BE2C (cell line): ENCODE results near the gene EPHA8.
A peak's percentile ranks its signal among the peaks of the same experiment; 100 is the strongest.

ENCODE experiments used
- DNase-seq: peaks from one replicate; pipeline ENCODE4 v3.0.0-alpha.2; 2020
- H3K27me3 ChIP-seq: fragments of 250-450 bp; sonication (Bioruptor Pico); 2 replicates; pipeline ENCODE4 v1.5.1; 2020; ENCODE audit warnings: mild to moderate bottlenecking
- H3K36me3 ChIP-seq: fragments of 250-450 bp; sonication (Bioruptor Pico); 2 replicates; pipeline ENCODE4 v1.5.1; 2020; ENCODE audit warnings: mild to moderate bottlenecking
- H3K4me1 ChIP-seq: fragments of 250-450 bp; sonication (Bioruptor Pico); 2 replicates; pipeline ENCODE4 v1.5.1; 2020
- H3K4me3 ChIP-seq: 2 replicates; pipeline ENCODE4 v1.5.1; 2011; ENCODE audit warnings: low read depth, low read length
- H3K9me3 ChIP-seq: fragments of 250-450 bp; sonication (Bioruptor Pico); 2 replicates; pipeline ENCODE4 v1.5.1; 2020
- TF ChIP-seq, protein P1 (sequence below): IDR thresholded peaks from 2 replicates; pipeline ENCODE4 v1.5.1; 2012; ENCODE audit warnings: mild to moderate bottlenecking, low read depth, low read length

Gene EPHA8

DNA sequence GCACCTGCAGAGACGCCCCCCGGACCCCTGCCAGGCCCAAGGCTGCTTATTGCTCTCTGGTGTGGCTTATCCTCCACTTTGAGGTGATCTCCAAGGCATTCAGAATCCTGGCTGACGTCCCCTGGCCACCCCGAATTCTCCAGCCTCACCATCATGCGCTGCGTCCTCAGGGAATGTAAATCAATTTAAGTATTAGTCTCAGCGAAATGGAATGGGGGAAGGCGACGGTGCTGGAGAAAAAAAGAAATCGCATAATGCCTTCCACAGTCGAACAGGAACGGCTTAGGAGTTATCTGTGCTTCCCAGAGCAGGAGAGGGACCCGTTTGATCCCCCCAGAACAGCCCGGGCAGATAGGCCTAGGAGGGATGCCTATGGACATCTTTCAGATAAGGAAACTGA, 2.9 kb downstream of the EPHA8 start:
- H3K4me1 ChIP-seq: peaks cover 3% of the 10 kb centered on the region
- no peaks in the 10 kb centered on the region for H3K9me3 ChIP-seq
- no peak for DNase-seq
- no peaks in the 10 kb centered on the region for H3K27me3 ChIP-seq
- no peaks in the 10 kb centered on the region for H3K36me3 ChIP-seq
- TF ChIP-seq, protein P1, sequence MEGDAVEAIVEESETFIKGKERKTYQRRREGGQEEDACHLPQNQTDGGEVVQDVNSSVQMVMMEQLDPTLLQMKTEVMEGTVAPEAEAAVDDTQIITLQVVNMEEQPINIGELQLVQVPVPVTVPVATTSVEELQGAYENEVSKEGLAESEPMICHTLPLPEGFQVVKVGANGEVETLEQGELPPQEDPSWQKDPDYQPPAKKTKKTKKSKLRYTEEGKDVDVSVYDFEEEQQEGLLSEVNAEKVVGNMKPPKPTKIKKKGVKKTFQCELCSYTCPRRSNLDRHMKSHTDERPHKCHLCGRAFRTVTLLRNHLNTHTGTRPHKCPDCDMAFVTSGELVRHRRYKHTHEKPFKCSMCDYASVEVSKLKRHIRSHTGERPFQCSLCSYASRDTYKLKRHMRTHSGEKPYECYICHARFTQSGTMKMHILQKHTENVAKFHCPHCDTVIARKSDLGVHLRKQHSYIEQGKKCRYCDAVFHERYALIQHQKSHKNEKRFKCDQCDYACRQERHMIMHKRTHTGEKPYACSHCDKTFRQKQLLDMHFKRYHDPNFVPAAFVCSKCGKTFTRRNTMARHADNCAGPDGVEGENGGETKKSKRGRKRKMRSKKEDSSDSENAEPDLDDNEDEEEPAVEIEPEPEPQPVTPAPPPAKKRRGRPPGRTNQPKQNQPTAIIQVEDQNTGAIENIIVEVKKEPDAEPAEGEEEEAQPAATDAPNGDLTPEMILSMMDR: no peak
- no peak overlapping the region for H3K4me3 ChIP-seq

DNA sequence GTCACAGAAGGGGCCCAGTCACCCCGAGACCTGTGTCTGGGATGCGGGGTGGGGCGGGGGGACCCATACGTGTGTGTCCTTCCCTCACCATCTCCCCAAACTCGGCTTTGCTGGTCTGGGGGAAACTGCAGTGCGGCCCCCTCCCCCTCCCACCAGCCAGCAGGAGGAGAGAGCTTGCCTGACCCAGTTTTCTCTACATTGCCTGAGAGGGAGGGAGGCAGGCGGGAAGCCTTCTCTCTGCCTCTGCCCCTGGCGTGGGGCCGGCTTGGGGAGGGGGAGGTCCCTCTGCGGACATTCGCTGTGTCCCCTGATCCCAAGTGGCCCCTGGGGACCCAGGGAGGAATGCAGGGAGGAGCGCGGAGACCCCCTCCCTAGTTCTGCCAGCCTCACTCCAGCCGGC, 3.9 kb downstream of the EPHA8 start:
- H3K4me1 ChIP-seq: peaks cover 5% of the 10 kb centered on the region
- H3K4me3 ChIP-seq: no peak overlapping the region
- H3K9me3 ChIP-seq: no peaks in the 10 kb centered on the region
- H3K36me3 ChIP-seq: no peaks in the 10 kb centered on the region
- TF ChIP-seq, protein P1: no peak
- DNase-seq: no peak
- H3K27me3 ChIP-seq: no peaks in the 10 kb centered on the region

DNA sequence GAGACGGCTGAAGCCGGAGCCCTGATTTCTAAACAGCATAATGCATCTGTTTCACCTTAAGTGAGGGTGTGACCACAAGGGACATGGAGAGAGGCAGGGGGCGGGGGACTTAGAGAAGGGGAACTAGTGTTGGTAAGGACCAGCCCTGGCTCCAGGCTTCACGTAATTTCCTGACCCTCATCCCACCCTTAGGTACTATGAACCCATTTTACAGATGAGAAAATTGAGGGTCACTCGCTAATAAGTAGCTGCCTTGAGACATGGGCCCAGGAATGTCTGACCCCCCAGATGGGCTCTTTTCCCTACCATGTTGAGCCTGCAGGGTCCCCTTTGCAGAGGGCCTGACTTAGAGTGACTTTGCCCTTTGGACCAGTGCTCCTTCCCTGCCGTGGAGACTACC, 4.7 kb downstream of the EPHA8 start:
- H3K27me3 ChIP-seq: no peaks in the 10 kb centered on the region
- DNase-seq: no peak
- no peaks in the 10 kb centered on the region for H3K9me3 ChIP-seq
- TF ChIP-seq, protein P1: no peak
- H3K4me3 ChIP-seq: no peak overlapping the region
- H3K36me3 ChIP-seq: no peaks in the 10 kb centered on the region
- peaks cover 10% of the 10 kb centered on the region for H3K4me1 ChIP-seq

DNA sequence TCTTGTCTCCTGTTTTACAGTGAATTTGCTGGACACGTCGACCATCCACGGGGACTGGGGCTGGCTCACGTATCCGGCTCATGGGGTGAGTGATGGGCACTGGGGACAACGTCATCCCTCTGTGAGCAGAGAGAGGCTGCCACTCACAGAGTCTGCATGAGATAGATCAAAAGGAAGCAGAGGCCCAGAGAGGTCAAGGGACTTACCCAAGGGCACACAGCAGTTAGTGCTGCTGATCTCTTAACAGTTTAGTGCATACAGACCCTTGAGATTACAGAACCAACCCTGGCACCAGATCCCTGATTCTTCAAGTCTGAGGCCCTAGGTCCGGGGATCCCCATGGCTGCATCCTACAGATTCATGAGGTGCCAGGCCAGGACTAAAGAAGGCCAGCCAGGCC, 6.0 kb downstream of the EPHA8 start:
- Histone ChIP-seq H3K36me3 (no peaks in the 10 kb centered on the region), H3K4me3 (no peak overlapping the region), H3K9me3 (no peaks in the 10 kb centered on the region), H3K4me1 (peaks cover 12% of the 10 kb centered on the region), H3K27me3 (no peaks in the 10 kb centered on the region)
- DNase-seq: no peak
- TF ChIP-seq, protein P1: no peak

DNA sequence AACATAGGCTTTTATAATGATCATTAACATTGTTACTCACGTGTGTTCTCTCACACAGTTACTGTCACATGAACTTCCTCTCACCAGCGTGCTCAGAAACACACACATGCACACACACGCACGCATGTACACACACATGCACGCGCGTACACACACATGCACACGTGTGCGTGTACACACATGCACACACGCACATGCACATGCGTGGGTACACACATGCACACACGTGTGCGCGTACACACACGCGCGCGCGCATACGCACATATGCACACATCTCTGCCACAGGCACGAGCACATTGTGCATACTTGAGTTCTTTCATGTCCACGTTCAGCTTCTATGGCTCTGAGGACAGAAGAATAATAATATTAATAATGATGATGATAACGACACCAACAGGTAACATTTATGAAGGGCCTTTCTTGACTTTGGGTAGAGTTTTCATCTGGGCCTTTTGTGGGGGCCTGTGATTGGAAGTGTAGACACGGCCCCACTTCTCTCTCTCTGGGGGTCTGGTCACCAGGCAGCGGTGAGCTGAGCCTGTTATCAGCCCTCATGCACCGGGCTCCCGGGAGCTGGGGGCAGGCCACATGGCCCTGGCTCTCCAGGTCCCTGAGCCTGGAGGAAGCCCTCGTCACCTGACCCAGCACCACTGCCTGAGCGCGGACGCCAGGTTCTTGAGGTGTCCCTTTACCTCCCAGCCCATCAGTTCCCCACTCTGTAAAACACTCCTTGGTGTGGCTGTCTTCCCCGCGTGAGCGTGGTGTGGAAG, 7.0 kb downstream of the EPHA8 start:
- no peaks in the 10 kb centered on the region for H3K36me3 ChIP-seq
- H3K4me3 ChIP-seq: no peak overlapping the region
- peak; percentile 59 for DNase-seq
- no peaks in the 10 kb centered on the region for H3K9me3 ChIP-seq
- peaks cover 12% of the 10 kb centered on the region for H3K4me1 ChIP-seq
- TF ChIP-seq, protein P1: no peak
- H3K27me3 ChIP-seq: no peaks in the 10 kb centered on the region

DNA sequence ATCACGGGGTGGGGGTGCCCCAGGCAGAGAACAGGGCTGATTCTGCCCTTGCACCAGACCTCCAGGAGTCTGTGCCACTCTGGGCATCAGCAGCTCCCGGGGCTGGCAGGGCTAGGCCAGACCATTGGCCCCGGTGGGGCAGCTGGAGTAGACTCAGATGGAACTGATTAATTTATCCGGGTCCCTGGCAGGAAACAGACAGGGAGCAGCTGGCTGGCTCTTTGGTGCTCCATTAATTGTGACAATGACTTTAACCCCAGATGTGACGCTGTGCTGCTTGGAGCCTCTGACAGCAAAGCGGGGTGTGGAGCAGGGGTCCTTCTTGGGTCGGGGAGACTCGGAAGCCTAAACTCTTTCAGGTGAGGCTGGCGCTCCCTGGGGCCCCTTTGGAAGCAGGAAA, 9.5 kb downstream of the EPHA8 start:
- Histone ChIP-seq H3K4me3 (no peak overlapping the region), H3K36me3 (no peaks in the 10 kb centered on the region), H3K27me3 (no peaks in the 10 kb centered on the region), H3K4me1 (peaks cover 12% of the 10 kb centered on the region), H3K9me3 (no peaks in the 10 kb centered on the region)
- peak; percentile 72 for DNase-seq
- TF ChIP-seq, protein P1: no peak
